ENCODE data around the gene KCNG1. TPM values are rescaled to one million over a fixed set of nuclear protein-coding genes. Genes with fewer than 3 reads are reported as not detected.
"Not testable (repeated sequence)": the region's sequence is repeated elsewhere in the genome, so short reads cannot be mapped to it uniquely, and the experiment has no call there.

Gene KCNG1
- total RNA-seq (ENCODE audit: insufficient read depth, low replicate concordance): 14.9 TPM

GRCh38 chr20:51022803-51023616 lies at the start of gene KCNG1:
Gene KCNG1, minus strand, starts transcription at chr20:51023107. Its CDS starts 12,769 bp downstream, at chr20:51010338.
- peak; percentile 71 for DNase-seq (ENCODE audit: low spot score)

GRCh38 chr20:51070621-51071020 lies 47.7 kb upstream of the KCNG1 start:
- DNase-seq (ENCODE audit: low spot score): no peak

GRCh38 chr20:51067792-51068191 lies 44.9 kb upstream of the KCNG1 start:
- no peak for DNase-seq (ENCODE audit: low spot score)

GRCh38 chr20:51065615-51066014 lies 42.7 kb upstream of the KCNG1 start:
- no peak for DNase-seq (ENCODE audit: low spot score)

- no peak for DNase-seq (ENCODE audit: low spot score)
Observed at GRCh38 chr20:51064137-51064536, 41.2 kb upstream of the KCNG1 start.

GRCh38 chr20:51062065-51062464 lies 39.2 kb upstream of the KCNG1 start:
- no peak for DNase-seq (ENCODE audit: low spot score)

- no peak for DNase-seq (ENCODE audit: low spot score)
Observed at GRCh38 chr20:51061418-51062045, 38.6 kb upstream of the KCNG1 start.

- DNase-seq (ENCODE audit: low spot score): no peak
Observed at GRCh38 chr20:51060301-51060700, 37.4 kb upstream of the KCNG1 start.

- no peak for DNase-seq (ENCODE audit: low spot score)
Observed at GRCh38 chr20:51059862-51060261, 37.0 kb upstream of the KCNG1 start.

- DNase-seq (ENCODE audit: low spot score): no peak
Observed at GRCh38 chr20:51058017-51058416, 35.1 kb upstream of the KCNG1 start.

- no peak for DNase-seq (ENCODE audit: low spot score)
Observed at GRCh38 chr20:51054233-51054632, 31.3 kb upstream of the KCNG1 start.

- DNase-seq (ENCODE audit: low spot score): peak; percentile 23
Observed at GRCh38 chr20:51050531-51051075, 27.7 kb upstream of the KCNG1 start.

GRCh38 chr20:51046021-51046985 lies 23.4 kb upstream of the KCNG1 start:
- no peak for DNase-seq (ENCODE audit: low spot score)

GRCh38 chr20:51045492-51045891 lies 22.6 kb upstream of the KCNG1 start:
- DNase-seq (ENCODE audit: low spot score): not testable (repeated sequence)

GRCh38 chr20:51044796-51045195 lies 21.9 kb upstream of the KCNG1 start:
- DNase-seq (ENCODE audit: low spot score): no peak

GRCh38 chr20:51043811-51044210 lies 20.9 kb upstream of the KCNG1 start:
- no peak for DNase-seq (ENCODE audit: low spot score)

GRCh38 chr20:51042657-51043247 lies 19.8 kb upstream of the KCNG1 start:
- DNase-seq (ENCODE audit: low spot score): no peak

- DNase-seq (ENCODE audit: low spot score): no peak
Observed at GRCh38 chr20:51042064-51042463, 19.2 kb upstream of the KCNG1 start.

- no peak for DNase-seq (ENCODE audit: low spot score)
Observed at GRCh38 chr20:51037532-51038115, 14.7 kb upstream of the KCNG1 start.

GRCh38 chr20:51036827-51037531 lies 14.1 kb upstream of the KCNG1 start:
- DNase-seq (ENCODE audit: low spot score): no peak

All from umbilical cord (tissue), 2 donors.